IMR-90 (cell line): ENCODE results near the gene SYTL3.

Source experiments
- CEBPB ChIP-seq: IDR thresholded peaks from 2 replicates; pipeline ENCODE4 v1.6.1; 2012; ENCODE audit warnings: low read depth, low read length, improper control_type of control experiment
- CTCF ChIP-seq: conservative IDR thresholded peaks from 2 replicates; pipeline ENCODE4 v1.5.1; 2012; ENCODE audit warnings: mild to moderate bottlenecking, low read depth, low read length, improper control_type of control experiment
- POLR2A ChIP-seq: IDR thresholded peaks from 2 replicates; pipeline ENCODE4 v1.6.1; 2012; ENCODE audit warnings: mild to moderate bottlenecking, low read depth, low read length

GRCh38 chr6:158714706-158715105 lies 64.9 kb downstream of the SYTL3 start:
- no peak for TF ChIP-seq POLR2A
- TF ChIP-seq CTCF, result no peak
- TF ChIP-seq CEBPB, result no peak
